OCI-LY1 (cell line): ENCODE measurements around the gene PTTG1.

ENCODE experiments used
- H2AFZ ChIP-seq: fragments of 200-600 bp; sonication (generic), shearing (Covaris generic); 2 replicates; pipeline ENCODE4 v1.6.0; 2014; ENCODE audit warnings: antibody characterized with exemption, mild to moderate bottlenecking, low read length
- H3F3A ChIP-seq: fragments of 200-600 bp; sonication (generic), shearing (Covaris generic); 2 replicates; pipeline ENCODE4 v1.6.0; 2014; ENCODE audit warnings: mild to moderate bottlenecking, antibody characterized with exemption, low read length, moderate library complexity; ENCODE audit not compliant: insufficient read depth
- H3K27ac ChIP-seq: fragments of 200-600 bp; sonication (generic); 2 replicates; pipeline ENCODE4 v1.5.1; 2014; ENCODE audit warnings: low read length, mixed run types, mild to moderate bottlenecking, low read depth; ENCODE audit not compliant: poor library complexity, severe bottlenecking
- H3K27me3 ChIP-seq: fragments of 200-600 bp; sonication (generic); 2 replicates; pipeline ENCODE4 v1.6.0; 2014; ENCODE audit warnings: antibody characterized with exemption, mild to moderate bottlenecking, low read length, moderate library complexity; ENCODE audit not compliant: insufficient read depth
- H3K36me3 ChIP-seq: fragments of 200-600 bp; sonication (generic); 2 replicates; pipeline ENCODE4 v1.6.1; 2014; ENCODE audit warnings: mild to moderate bottlenecking, antibody characterized with exemption, low read length, moderate library complexity, mixed read lengths; ENCODE audit not compliant: insufficient read depth
- H3K4me1 ChIP-seq: fragments of 200-600 bp; sonication (generic); 2 replicates; pipeline ENCODE4 v1.5.1; 2014; ENCODE audit warnings: mild to moderate bottlenecking, low read length, moderate library complexity; ENCODE audit not compliant: insufficient read depth, severe bottlenecking
- H3K4me2 ChIP-seq: fragments of 200-600 bp; sonication (generic), shearing (Covaris generic); 2 replicates; pipeline ENCODE4 v1.6.1; 2014; ENCODE audit warnings: low read length
- H3K4me3 ChIP-seq: fragments of 200-600 bp; sonication (generic); 2 replicates; pipeline ENCODE4 v1.5.1; 2014; ENCODE audit warnings: low read length, low read depth, mild to moderate bottlenecking, mixed read lengths; ENCODE audit not compliant: poor library complexity, severe bottlenecking
- H3K79me2 ChIP-seq: fragments of 200-600 bp; shearing (Covaris generic); 2 replicates; pipeline ENCODE4 v1.6.1; 2016; ENCODE audit warnings: mixed run types, low read length, mixed read lengths; ENCODE audit not compliant: insufficient read depth
- H3K9ac ChIP-seq: fragments of 200-600 bp; sonication (generic), shearing (Covaris generic); 2 replicates; pipeline ENCODE4 v1.6.1; 2014; ENCODE audit warnings: mild to moderate bottlenecking, low read length, mixed read lengths
- H3K9me2 ChIP-seq: fragments of 200-600 bp; sonication (generic), shearing (Covaris generic); 2 replicates; pipeline ENCODE4 v1.6.1; 2014; ENCODE audit warnings: low read depth, mild to moderate bottlenecking, low read length, mixed read lengths
- H3K9me3 ChIP-seq: fragments of 200-600 bp; shearing (Covaris generic); 2 replicates; pipeline ENCODE4 v1.6.1; 2014; ENCODE audit warnings: low read length, mixed read lengths
- H4K20me1 ChIP-seq: fragments of 200-600 bp; sonication (generic), shearing (Covaris generic); 2 replicates; pipeline ENCODE4 v1.6.0; 2016; ENCODE audit warnings: mild to moderate bottlenecking, low read length; ENCODE audit not compliant: insufficient read depth
- EZH2 ChIP-seq: fragments of 200-600 bp; sonication (generic), shearing (Covaris generic); IDR thresholded peaks from 2 replicates; pipeline ENCODE4 v1.8.0; 2017; ENCODE audit warnings: borderline replicate concordance, mixed run types, mild to moderate bottlenecking, antibody characterized with exemption, low read length, moderate library complexity, mixed read lengths
- TF ChIP-seq, protein P1 (sequence below): fragments of 200-600 bp; sonication (generic), shearing (Covaris generic); IDR thresholded peaks from 2 replicates; pipeline ENCODE4 v1.5.1; 2017; ENCODE audit warnings: mild to moderate bottlenecking, antibody characterized with exemption, low read length, moderate library complexity, mixed read lengths

Gene PTTG1

DNA sequence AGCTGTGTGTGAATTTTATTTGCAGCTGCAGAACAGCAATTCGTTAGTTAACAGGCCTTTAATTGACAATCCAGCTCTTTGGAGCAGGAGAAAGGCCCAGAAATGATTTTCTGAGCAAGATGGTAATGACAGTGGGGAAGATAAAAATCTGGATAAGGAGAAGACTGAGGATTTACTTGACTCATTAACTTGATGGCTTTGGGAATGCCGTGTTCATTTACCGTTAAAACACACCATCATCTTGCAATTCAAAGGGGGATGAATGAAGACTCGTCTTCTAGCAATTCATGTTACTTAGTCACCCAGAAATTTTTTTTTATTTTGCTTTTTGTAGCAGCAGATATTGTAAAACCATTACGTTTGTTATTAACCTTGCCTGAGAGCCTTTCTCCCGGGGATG is 52.0 kb downstream of the PTTG1 start:
- no peak overlapping the region for H3K9ac ChIP-seq
- H4K20me1 ChIP-seq, result no peaks in the 10 kb centered on the region

DNA sequence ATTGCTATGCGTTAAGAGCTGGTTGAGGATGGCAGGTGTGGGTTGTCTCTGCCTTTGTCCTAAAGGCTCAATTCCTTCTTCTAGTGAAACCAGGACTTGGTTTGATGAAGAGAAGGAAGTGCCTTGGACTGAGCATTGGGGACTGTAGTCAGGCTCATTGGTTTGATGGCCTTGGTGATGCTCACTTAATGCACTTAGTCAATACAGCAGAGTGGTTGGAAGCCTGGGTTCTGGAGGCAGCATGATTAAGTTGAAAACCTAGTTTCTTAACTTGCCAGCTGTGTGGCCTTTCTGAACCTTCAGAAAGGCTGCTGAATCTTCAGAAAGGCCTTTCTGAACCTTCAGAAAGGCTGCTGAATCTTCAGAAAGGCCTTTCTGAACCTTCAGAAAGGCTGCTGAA is 52.4 kb downstream of the PTTG1 start:
- TF ChIP-seq EZH2, result no peak
- TF ChIP-seq, protein P1, sequence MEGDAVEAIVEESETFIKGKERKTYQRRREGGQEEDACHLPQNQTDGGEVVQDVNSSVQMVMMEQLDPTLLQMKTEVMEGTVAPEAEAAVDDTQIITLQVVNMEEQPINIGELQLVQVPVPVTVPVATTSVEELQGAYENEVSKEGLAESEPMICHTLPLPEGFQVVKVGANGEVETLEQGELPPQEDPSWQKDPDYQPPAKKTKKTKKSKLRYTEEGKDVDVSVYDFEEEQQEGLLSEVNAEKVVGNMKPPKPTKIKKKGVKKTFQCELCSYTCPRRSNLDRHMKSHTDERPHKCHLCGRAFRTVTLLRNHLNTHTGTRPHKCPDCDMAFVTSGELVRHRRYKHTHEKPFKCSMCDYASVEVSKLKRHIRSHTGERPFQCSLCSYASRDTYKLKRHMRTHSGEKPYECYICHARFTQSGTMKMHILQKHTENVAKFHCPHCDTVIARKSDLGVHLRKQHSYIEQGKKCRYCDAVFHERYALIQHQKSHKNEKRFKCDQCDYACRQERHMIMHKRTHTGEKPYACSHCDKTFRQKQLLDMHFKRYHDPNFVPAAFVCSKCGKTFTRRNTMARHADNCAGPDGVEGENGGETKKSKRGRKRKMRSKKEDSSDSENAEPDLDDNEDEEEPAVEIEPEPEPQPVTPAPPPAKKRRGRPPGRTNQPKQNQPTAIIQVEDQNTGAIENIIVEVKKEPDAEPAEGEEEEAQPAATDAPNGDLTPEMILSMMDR, result no peak
- Histone ChIP-seq H4K20me1 (no peaks in the 10 kb centered on the region), H3K9me2 (no peaks in the 10 kb centered on the region), H3K36me3 (peaks cover 46% of the 10 kb centered on the region), H2AFZ (no peak overlapping the region), H3K79me2 (peaks cover 89% of the 10 kb centered on the region), H3K27me3 (no peaks in the 10 kb centered on the region), H3K9ac (no peak overlapping the region), H3K27ac (no peak overlapping the region), H3K4me2 (peak overlapping the region; percentile 9; the same call in 1 of the 2 replicates), H3F3A (no peaks in the 10 kb centered on the region), H3K4me3 (no peak overlapping the region), H3K9me3 (no peaks in the 10 kb centered on the region), H3K4me1 (peaks cover 85% of the 10 kb centered on the region)

More for the DNA sequence above, 52.0 kb downstream of the PTTG1 start:
- no peaks in the 10 kb centered on the region for H3K9me2 ChIP-seq
- no peak overlapping the region for H3K4me3 ChIP-seq
- H3K4me2 ChIP-seq, result peak overlapping the region; percentile 9; the same call in 1 of the 2 replicates
- no peaks in the 10 kb centered on the region for H3K27me3 ChIP-seq
- H3K27ac ChIP-seq, result no peak overlapping the region
- H3F3A ChIP-seq, result no peaks in the 10 kb centered on the region
- peaks cover 85% of the 10 kb centered on the region for H3K4me1 ChIP-seq
- TF ChIP-seq EZH2, result no peak
- TF ChIP-seq, protein P1, result no peak
- no peaks in the 10 kb centered on the region for H3K9me3 ChIP-seq
- H3K79me2 ChIP-seq, result peaks cover 93% of the 10 kb centered on the region
- H2AFZ ChIP-seq, result no peak overlapping the region
- peaks cover 44% of the 10 kb centered on the region for H3K36me3 ChIP-seq

DNA sequence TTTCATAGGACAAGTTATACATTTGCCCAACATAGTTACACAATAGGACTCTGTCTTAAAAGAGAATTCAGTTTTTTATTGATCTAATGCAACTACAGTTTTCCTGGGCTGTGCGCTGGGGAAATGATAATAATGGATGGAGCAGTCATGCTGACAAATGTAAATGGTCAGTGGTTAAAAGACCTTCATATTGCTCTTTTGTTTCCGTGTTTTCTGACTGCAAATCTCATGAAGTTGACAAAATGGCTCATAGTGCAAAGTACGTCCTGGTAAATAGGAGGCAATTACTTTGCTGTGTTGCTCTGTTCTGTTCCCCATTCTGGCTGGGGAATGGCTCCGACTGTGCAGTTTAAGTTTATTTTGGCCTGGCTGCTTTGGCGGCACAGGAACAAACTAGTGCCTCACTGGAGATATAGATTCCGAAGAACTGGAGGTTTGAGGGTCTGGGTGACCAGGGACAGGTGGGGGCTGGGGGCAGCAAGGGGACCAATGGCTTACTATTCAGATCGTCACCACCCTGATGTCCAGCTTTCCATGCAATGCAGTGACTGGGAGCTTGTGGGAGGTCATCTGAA is 54.3 kb downstream of the PTTG1 start:
- H3K36me3 ChIP-seq, result peaks cover 58% of the 10 kb centered on the region; the same call in 1 of the 2 replicates
- H3F3A ChIP-seq, result no peaks in the 10 kb centered on the region
- no peaks in the 10 kb centered on the region for H3K27me3 ChIP-seq
- H3K9me3 ChIP-seq, result no peaks in the 10 kb centered on the region
- H3K9ac ChIP-seq, result no peak overlapping the region
- peaks cover 71% of the 10 kb centered on the region for H3K4me1 ChIP-seq
- TF ChIP-seq, protein P1, result no peak
- no peak for TF ChIP-seq EZH2
- no peak overlapping the region for H3K4me2 ChIP-seq
- H4K20me1 ChIP-seq, result no peaks in the 10 kb centered on the region
- no peak overlapping the region for H3K4me3 ChIP-seq
- no peak overlapping the region for H3K27ac ChIP-seq
- H3K9me2 ChIP-seq, result no peaks in the 10 kb centered on the region
- peaks cover 70% of the 10 kb centered on the region for H3K79me2 ChIP-seq
- H2AFZ ChIP-seq, result no peak overlapping the region
